Osteocyte (in vitro differentiated cells): ENCODE measurements around the gene CFTR. TPM values are rescaled to one million over a fixed set of nuclear protein-coding genes. Genes with fewer than 3 reads are reported as not detected.

Source experiments
- DNase-seq: peaks from one replicate; pipeline ENCODE4 v3.0.0; 2021; ENCODE audit warnings: mixed read lengths; ENCODE audit not compliant: unreplicated experiment; ENCODE audit errors: extremely low spot score
- H3K27ac Mint-ChIP-seq: one replicate; pipeline ENCODE4 v1.8.0; 2021; ENCODE audit warnings: mild to moderate bottlenecking, mixed read lengths; ENCODE audit not compliant: unreplicated experiment
- H3K27me3 Mint-ChIP-seq: one replicate; pipeline ENCODE4 v1.8.0; 2021; ENCODE audit warnings: mixed read lengths; ENCODE audit not compliant: unreplicated experiment
- H3K36me3 Mint-ChIP-seq: one replicate; pipeline ENCODE4 v1.8.0; 2021; ENCODE audit warnings: mixed read lengths; ENCODE audit not compliant: unreplicated experiment
- H3K4me1 Mint-ChIP-seq: one replicate; pipeline ENCODE4 v1.8.0; 2021; ENCODE audit warnings: mixed read lengths; ENCODE audit not compliant: unreplicated experiment
- H3K4me3 Mint-ChIP-seq: one replicate; pipeline ENCODE4 v1.8.0; 2021; ENCODE audit warnings: mild to moderate bottlenecking, moderate library complexity, mixed read lengths; ENCODE audit not compliant: unreplicated experiment
- H3K9me3 Mint-ChIP-seq: one replicate; pipeline ENCODE4 v1.8.0; 2021; ENCODE audit warnings: mixed read lengths; ENCODE audit not compliant: unreplicated experiment
- total RNA-seq: library from RNA; stranded (reverse); gene quantifications from 2 replicates; pipeline ENCODE4 v1.2.1, GENCODE V29; 2021
- TF ChIP-seq, protein P1 (sequence below): fragments of 200-600 bp; sonication (generic); IDR thresholded peaks from 2 replicates; pipeline ENCODE4 v1.5.0; 2021; ENCODE audit warnings: antibody characterized with exemption, mild to moderate bottlenecking, moderate library complexity

Gene CFTR
- total RNA-seq, 1 donor from 2014 or later, result not detected

- no peak overlapping the region for H3K4me3 Mint-ChIP-seq
- no peak for DNase-seq
Observed at GRCh38 chr7:117683430-117684175, 203.8 kb downstream of the CFTR start.

DNA sequence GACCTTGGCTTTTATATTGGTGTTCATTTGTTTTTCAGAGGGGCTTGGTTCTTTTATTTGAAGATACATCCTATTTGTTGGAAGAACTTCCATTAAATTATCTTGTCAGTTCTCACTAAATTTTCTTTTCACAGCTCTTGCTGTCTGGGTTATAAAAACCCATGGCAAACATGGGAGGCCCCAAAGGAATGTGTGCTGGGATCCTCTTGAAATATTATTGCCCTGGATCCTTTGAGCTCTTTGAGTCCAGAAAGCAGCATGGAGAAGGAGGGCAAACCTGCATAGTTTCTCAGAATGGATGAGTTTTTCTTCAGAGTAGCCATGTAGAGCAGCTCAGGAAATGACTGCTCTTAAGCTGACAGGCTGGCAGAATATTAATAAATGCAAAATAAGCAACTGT, 206.0 kb downstream of the CFTR start:
- TF ChIP-seq, protein P1, sequence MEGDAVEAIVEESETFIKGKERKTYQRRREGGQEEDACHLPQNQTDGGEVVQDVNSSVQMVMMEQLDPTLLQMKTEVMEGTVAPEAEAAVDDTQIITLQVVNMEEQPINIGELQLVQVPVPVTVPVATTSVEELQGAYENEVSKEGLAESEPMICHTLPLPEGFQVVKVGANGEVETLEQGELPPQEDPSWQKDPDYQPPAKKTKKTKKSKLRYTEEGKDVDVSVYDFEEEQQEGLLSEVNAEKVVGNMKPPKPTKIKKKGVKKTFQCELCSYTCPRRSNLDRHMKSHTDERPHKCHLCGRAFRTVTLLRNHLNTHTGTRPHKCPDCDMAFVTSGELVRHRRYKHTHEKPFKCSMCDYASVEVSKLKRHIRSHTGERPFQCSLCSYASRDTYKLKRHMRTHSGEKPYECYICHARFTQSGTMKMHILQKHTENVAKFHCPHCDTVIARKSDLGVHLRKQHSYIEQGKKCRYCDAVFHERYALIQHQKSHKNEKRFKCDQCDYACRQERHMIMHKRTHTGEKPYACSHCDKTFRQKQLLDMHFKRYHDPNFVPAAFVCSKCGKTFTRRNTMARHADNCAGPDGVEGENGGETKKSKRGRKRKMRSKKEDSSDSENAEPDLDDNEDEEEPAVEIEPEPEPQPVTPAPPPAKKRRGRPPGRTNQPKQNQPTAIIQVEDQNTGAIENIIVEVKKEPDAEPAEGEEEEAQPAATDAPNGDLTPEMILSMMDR, result no peak
- Mint-ChIP-seq H3K27me3 (peaks cover 10% of the 10 kb centered on the region), H3K27ac (no peak overlapping the region), H3K4me3 (no peak overlapping the region), H3K9me3 (no peaks in the 10 kb centered on the region), H3K4me1 (no peaks in the 10 kb centered on the region), H3K36me3 (no peaks in the 10 kb centered on the region)
- DNase-seq, result no peak

More at GRCh38 chr7:117683430-117684175, 203.8 kb downstream of the CFTR start:
- Mint-ChIP-seq H3K9me3 (no peaks in the 10 kb centered on the region), H3K27me3 (peaks cover 6% of the 10 kb centered on the region), H3K36me3 (no peaks in the 10 kb centered on the region), H3K27ac (no peak overlapping the region), H3K4me1 (no peaks in the 10 kb centered on the region)
- TF ChIP-seq, protein P1, result no peak

GRCh38 chr7:117686311-117686935, 206.6 kb downstream of the CFTR start:
- no peak overlapping the region for H3K27ac Mint-ChIP-seq
- H3K4me3 Mint-ChIP-seq, result no peak overlapping the region
- no peaks in the 10 kb centered on the region for H3K9me3 Mint-ChIP-seq
- no peaks in the 10 kb centered on the region for H3K4me1 Mint-ChIP-seq
- no peak for DNase-seq
- TF ChIP-seq, protein P1, result no peak
- H3K36me3 Mint-ChIP-seq, result no peaks in the 10 kb centered on the region
- H3K27me3 Mint-ChIP-seq, result peaks cover 10% of the 10 kb centered on the region

GRCh38 chr7:117688126-117688525, 208.3 kb downstream of the CFTR start:
- H3K4me3 Mint-ChIP-seq, result no peak overlapping the region
- H3K27me3 Mint-ChIP-seq, result peaks cover 7% of the 10 kb centered on the region
- DNase-seq, result no peak

DNA sequence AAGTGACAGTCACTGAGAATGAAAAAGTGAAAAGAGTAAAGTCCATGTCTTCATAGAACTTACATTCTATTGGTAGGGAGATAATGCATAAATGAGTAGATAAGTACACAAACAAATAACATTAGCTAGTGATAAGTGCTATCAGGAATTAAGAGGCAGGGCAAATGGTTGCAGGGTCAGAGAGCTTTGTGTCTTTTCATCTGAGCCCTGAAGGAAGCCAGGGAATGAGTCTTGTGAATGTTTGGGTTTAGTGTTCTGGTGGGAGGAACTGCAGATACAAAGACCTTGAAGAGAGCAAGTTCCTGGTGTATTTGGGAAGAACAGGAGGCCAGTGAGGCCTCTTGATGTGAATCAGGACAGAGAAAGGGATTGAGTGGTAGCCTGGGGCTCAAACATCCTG, 209.6 kb downstream of the CFTR start:
- TF ChIP-seq, protein P1, result no peak
- Mint-ChIP-seq H3K36me3 (no peaks in the 10 kb centered on the region), H3K4me3 (no peak overlapping the region), H3K9me3 (no peaks in the 10 kb centered on the region), H3K27me3 (peaks cover 9% of the 10 kb centered on the region), H3K4me1 (no peaks in the 10 kb centered on the region), H3K27ac (no peak overlapping the region)
- DNase-seq, result no peak

More at GRCh38 chr7:117688126-117688525, 208.3 kb downstream of the CFTR start:
- H3K36me3 Mint-ChIP-seq, result no peaks in the 10 kb centered on the region
- H3K9me3 Mint-ChIP-seq, result no peaks in the 10 kb centered on the region
- TF ChIP-seq, protein P1, result no peak
- H3K27ac Mint-ChIP-seq, result no peak overlapping the region
- no peaks in the 10 kb centered on the region for H3K4me1 Mint-ChIP-seq
